Measurements from ENCODE around the gene CYLD.

Gene CYLD

GRCh38 chr16:50752471-50753235 lies 10.8 kb downstream of the CYLD start:
- H3K9me3 ChIP-seq (ENCODE audit: severe bottlenecking), result no peaks in the 10 kb centered on the region
- H3K27ac ChIP-seq, result no peak overlapping the region
- no peaks in the 10 kb centered on the region for H3K27me3 ChIP-seq (ENCODE audit: insufficient read depth, low read depth, severe bottlenecking)
- H3K4me3 ChIP-seq (ENCODE audit: low read depth, low read length), result no peak overlapping the region
- no peak for DNase-seq
- no peak for TF ChIP-seq CTCF (IDR thresholded peaks at IDR 0.05; ENCODE audit: low read depth, low read length)
- H3K36me3 ChIP-seq, result peaks cover 15% of the 10 kb centered on the region

- Histone ChIP-seq H3K27ac (no peak overlapping the region), H3K4me3 (ENCODE audit: low read depth, low read length) (no peak overlapping the region), H3K9me3 (ENCODE audit: severe bottlenecking) (no peaks in the 10 kb centered on the region), H3K36me3 (peaks cover 15% of the 10 kb centered on the region), H3K27me3 (ENCODE audit: insufficient read depth, low read depth, severe bottlenecking) (no peaks in the 10 kb centered on the region)
- TF ChIP-seq CTCF (IDR thresholded peaks at IDR 0.05; ENCODE audit: low read depth, low read length), result no peak
- no peak for DNase-seq
Measured at GRCh38 chr16:50756473-50756872, 14.6 kb downstream of the CYLD start.

GRCh38 chr16:50761267-50761666 lies 19.4 kb downstream of the CYLD start:
- Histone ChIP-seq H3K9me3 (ENCODE audit: severe bottlenecking) (peaks cover 4% of the 10 kb centered on the region), H3K36me3 (peaks cover 3% of the 10 kb centered on the region), H3K27ac (no peak overlapping the region), H3K27me3 (ENCODE audit: insufficient read depth, low read depth, severe bottlenecking) (no peaks in the 10 kb centered on the region), H3K4me3 (ENCODE audit: low read depth, low read length) (no peak overlapping the region)
- DNase-seq, result no peak
- TF ChIP-seq CTCF (IDR thresholded peaks at IDR 0.05; ENCODE audit: low read depth, low read length), result no peak

- Histone ChIP-seq H3K36me3 (peaks cover 3% of the 10 kb centered on the region), H3K27ac (no peak overlapping the region), H3K9me3 (ENCODE audit: severe bottlenecking) (peaks cover 4% of the 10 kb centered on the region), H3K4me3 (ENCODE audit: low read depth, low read length) (no peak overlapping the region), H3K27me3 (ENCODE audit: insufficient read depth, low read depth, severe bottlenecking) (no peaks in the 10 kb centered on the region)
- DNase-seq, result no peak
- no peak for TF ChIP-seq CTCF (IDR thresholded peaks at IDR 0.05; ENCODE audit: low read depth, low read length)
Measured at GRCh38 chr16:50762241-50762640, 20.4 kb downstream of the CYLD start.

DNA sequence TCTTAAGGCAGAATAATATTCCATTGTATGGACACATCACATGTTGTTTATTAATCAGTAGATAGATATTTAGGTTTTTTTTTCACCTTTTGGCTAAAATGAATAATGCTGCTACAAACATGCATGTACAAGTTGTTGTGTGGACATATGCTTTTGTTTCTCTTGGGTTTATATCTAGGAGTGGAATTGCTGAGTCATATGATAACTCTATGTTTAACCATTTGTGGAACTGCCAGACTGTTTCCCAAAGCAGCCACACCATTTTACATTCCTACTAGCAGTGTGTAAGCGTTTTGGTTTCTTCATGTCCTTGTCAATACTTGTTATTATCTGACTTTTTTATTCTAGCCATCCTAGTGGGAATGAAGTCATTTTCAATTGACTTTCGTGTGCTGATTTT lies 21.3 kb downstream of the CYLD start:
- Histone ChIP-seq H3K36me3 (peaks cover 3% of the 10 kb centered on the region), H3K9me3 (ENCODE audit: severe bottlenecking) (peaks cover 4% of the 10 kb centered on the region), H3K4me3 (ENCODE audit: low read depth, low read length) (no peak overlapping the region), H3K27ac (no peak overlapping the region), H3K27me3 (ENCODE audit: insufficient read depth, low read depth, severe bottlenecking) (no peaks in the 10 kb centered on the region)
- no peak for TF ChIP-seq CTCF (IDR thresholded peaks at IDR 0.05; ENCODE audit: low read depth, low read length)
- no peak for DNase-seq

- H3K9me3 ChIP-seq (ENCODE audit: severe bottlenecking), result peaks cover 4% of the 10 kb centered on the region
- no peak overlapping the region for H3K4me3 ChIP-seq (ENCODE audit: low read depth, low read length)
- no peak for DNase-seq
- TF ChIP-seq CTCF (IDR thresholded peaks at IDR 0.05; ENCODE audit: low read depth, low read length), result no peak
- no peaks in the 10 kb centered on the region for H3K27me3 ChIP-seq (ENCODE audit: insufficient read depth, low read depth, severe bottlenecking)
- H3K36me3 ChIP-seq, result peaks cover 3% of the 10 kb centered on the region
- no peak overlapping the region for H3K27ac ChIP-seq
Measured at GRCh38 chr16:50765260-50765659, 23.4 kb downstream of the CYLD start.

Data from WERI-Rb-1 (cell line).